ELR (cell line): Measurements from ENCODE around the gene MAZ.

Experiments
- DNase-seq: peaks from one replicate; pipeline ENCODE4 v3.0.0-alpha.2; 2015; ENCODE audit warnings: low read depth

MAZ gene

GRCh38 chr16:29857133-29857760 is 50.9 kb downstream of the MAZ start:
- DNase-seq = peak; percentile 52

GRCh38 chr16:29858149-29858849 is 52.0 kb downstream of the MAZ start:
- DNase-seq = no peak

GRCh38 chr16:29858974-29859373 is 52.6 kb downstream of the MAZ start:
- no peak for DNase-seq

- no peak for DNase-seq
These were observed 53.9 kb downstream of the MAZ start for GRCh38 chr16:29860218-29860617.
